A549 (cell line): ENCODE results near the gene DNAJC2.

Source experiments
- CHD4 ChIP-seq: fragments of 200-600 bp; sonication (generic); IDR thresholded peaks from 2 replicates; pipeline ENCODE4 v1.6.1; 2016; ENCODE audit warnings: antibody characterized with exemption, mild to moderate bottlenecking, borderline replicate concordance
- HOXB5 ChIP-seq: fragments of 250-450 bp; sonication (Bioruptor Pico); IDR thresholded peaks from 2 replicates; pipeline ENCODE4 v1.5.0; 2020; ENCODE audit warnings: mild to moderate bottlenecking, moderate library complexity
- POLR2AphosphoS2 ChIP-seq: conservative IDR thresholded peaks from 2 replicates; pipeline ENCODE4 v1.6.1; 2012; ENCODE audit warnings: low read length, improper control_type of control experiment, inconsistent platforms
- RFX5 ChIP-seq: fragments of 450-650 bp; IDR thresholded peaks from 2 replicates; pipeline ENCODE4 v1.7.1; 2014; ENCODE audit warnings: antibody characterized with exemption, mild to moderate bottlenecking, moderate library complexity
- SREBF2 ChIP-seq: fragments of 450-650 bp; IDR thresholded peaks from 2 replicates; pipeline ENCODE4 v1.6.1; 2014; ENCODE audit warnings: mild to moderate bottlenecking, moderate library complexity
- ZNF302 ChIP-seq: fragments of 250-450 bp; sonication (Bioruptor Pico); IDR thresholded peaks from 2 replicates; pipeline ENCODE4 v1.9.0; 2021; ENCODE audit warnings: inconsistent platforms, mild to moderate bottlenecking, moderate library complexity
- TF ChIP-seq, protein P1 (sequence below): fragments of >200 bp; sonication (Bioruptor Twin); formaldehyde crosslinking; IDR thresholded peaks from 3 replicates; pipeline ENCODE4 v1.5.1; 2016
- TF ChIP-seq, protein P2 (sequence below): fragments of 450-650 bp; IDR thresholded peaks from 2 replicates; pipeline ENCODE4 v1.6.1; 2014; ENCODE audit warnings: antibody characterized with exemption

DNA sequence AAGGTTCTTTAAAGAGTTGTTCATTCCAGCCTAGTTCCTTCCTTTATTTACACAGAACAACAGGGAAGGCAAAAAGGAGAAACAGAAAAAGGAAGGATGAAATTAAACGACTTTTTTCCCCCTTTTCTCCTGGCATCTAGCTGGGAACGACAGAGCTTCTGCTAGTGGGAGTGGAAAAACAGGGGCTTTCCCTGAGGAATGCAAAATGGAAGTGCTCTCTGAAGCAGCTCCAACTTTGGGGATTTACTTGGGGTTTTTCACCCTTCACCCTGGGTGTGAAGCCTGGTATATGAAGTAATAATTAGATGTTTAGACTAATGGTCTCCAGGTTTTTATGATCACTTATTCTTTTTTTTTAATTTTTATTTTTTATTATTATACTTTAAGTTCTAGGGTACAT lies 43.1 kb downstream of the DNAJC2 start:
- TF ChIP-seq CHD4 (no peak), SREBF2 (no peak), RFX5 (no peak), POLR2AphosphoS2 (no peak), ZNF302 (CRISPR knock-in tag) (no peak), HOXB5 (CRISPR knock-in tag) (no peak)
- TF ChIP-seq, protein P1, sequence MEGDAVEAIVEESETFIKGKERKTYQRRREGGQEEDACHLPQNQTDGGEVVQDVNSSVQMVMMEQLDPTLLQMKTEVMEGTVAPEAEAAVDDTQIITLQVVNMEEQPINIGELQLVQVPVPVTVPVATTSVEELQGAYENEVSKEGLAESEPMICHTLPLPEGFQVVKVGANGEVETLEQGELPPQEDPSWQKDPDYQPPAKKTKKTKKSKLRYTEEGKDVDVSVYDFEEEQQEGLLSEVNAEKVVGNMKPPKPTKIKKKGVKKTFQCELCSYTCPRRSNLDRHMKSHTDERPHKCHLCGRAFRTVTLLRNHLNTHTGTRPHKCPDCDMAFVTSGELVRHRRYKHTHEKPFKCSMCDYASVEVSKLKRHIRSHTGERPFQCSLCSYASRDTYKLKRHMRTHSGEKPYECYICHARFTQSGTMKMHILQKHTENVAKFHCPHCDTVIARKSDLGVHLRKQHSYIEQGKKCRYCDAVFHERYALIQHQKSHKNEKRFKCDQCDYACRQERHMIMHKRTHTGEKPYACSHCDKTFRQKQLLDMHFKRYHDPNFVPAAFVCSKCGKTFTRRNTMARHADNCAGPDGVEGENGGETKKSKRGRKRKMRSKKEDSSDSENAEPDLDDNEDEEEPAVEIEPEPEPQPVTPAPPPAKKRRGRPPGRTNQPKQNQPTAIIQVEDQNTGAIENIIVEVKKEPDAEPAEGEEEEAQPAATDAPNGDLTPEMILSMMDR = no peak
- TF ChIP-seq, protein P2, sequence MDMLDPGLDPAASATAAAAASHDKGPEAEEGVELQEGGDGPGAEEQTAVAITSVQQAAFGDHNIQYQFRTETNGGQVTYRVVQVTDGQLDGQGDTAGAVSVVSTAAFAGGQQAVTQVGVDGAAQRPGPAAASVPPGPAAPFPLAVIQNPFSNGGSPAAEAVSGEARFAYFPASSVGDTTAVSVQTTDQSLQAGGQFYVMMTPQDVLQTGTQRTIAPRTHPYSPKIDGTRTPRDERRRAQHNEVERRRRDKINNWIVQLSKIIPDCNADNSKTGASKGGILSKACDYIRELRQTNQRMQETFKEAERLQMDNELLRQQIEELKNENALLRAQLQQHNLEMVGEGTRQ = no peak
